Activated CD4-positive, alpha-beta memory T cell treated with anti-CD3 and anti-CD28 coated beads for 36 hours (primary cell): ENCODE data around the gene AGBL4. TPM values are rescaled to one million over a fixed set of nuclear protein-coding genes. Genes with fewer than 3 reads are reported as not detected.

Experiments used
- CTCF ChIA-PET: fragments of 350-600 bp; sonication (Branson Sonifier 250); formaldehyde crosslinking; loops from one replicate; lab custom pipeline; 2021; ENCODE audit warnings: antibody characterized with exemption, inconsistent platforms; lab: Charles Lee
- POLR2A ChIA-PET: fragments of 350-600 bp; sonication (Branson Sonifier 250); formaldehyde crosslinking; loops from one replicate; lab custom pipeline; 2021; ENCODE audit warnings: antibody characterized with exemption; lab: Charles Lee
- DNase-seq: peaks from one replicate; pipeline ENCODE4 v3.0.0-alpha.2; 2020
- H3K27ac Mint-ChIP-seq: one replicate; pipeline ENCODE4 v1.8.0; 2021; ENCODE audit warnings: mixed read lengths
- H3K27me3 Mint-ChIP-seq: one replicate; pipeline ENCODE4 v1.8.0; 2021; ENCODE audit warnings: mixed read lengths
- H3K36me3 Mint-ChIP-seq: one replicate; pipeline ENCODE4 v1.8.0; 2021; ENCODE audit warnings: mixed read lengths
- H3K4me1 Mint-ChIP-seq: one replicate; pipeline ENCODE4 v1.8.0; 2021; ENCODE audit warnings: low read depth, mixed read lengths
- H3K4me3 Mint-ChIP-seq: one replicate; pipeline ENCODE4 v1.8.0; 2021; ENCODE audit warnings: mild to moderate bottlenecking, mixed read lengths
- H3K9me3 Mint-ChIP-seq: one replicate; pipeline ENCODE4 v1.8.0; 2021; ENCODE audit warnings: mixed read lengths
- intact Hi-C: fragments of 100-400 bp; cut with micrococcal nuclease; formaldehyde crosslinking; loops from one replicate; pipeline ENCODE4 v1.15.1; 2023
- total RNA-seq, 2 experiments: library from RNA; stranded (reverse); gene quantifications; one replicate each; pipeline ENCODE4 v1.2.3, GENCODE V29; 2021

AGBL4 gene
- total RNA-seq, 2 experiments from 2014 or later, result not detected

DNA sequence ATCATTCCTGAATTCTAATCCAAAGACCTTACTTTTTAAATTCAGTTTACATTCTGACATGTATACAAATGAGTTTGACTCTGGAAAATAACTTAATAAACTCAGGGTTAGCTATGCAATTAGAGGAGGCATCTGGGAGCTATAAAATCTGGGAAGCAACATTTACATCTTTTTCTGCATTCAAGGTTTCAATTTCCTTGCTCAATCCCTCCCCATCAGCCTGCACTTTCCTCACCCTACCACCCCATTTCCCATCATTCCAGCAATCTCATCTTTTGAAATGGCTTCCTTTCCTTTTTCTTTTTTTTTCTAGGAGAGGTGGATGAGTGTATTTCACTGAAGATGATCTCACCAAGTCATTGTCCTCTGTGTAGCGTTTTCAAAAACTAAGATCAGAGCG lies 1181.8 kb downstream of the AGBL4 start:
- Mint-ChIP-seq H3K4me1 (no peaks in the 10 kb centered on the region), H3K4me3 (no peak overlapping the region), H3K36me3 (no peaks in the 10 kb centered on the region), H3K27ac (no peak overlapping the region), H3K27me3 (peaks cover 3% of the 10 kb centered on the region), H3K9me3 (no peaks in the 10 kb centered on the region)
- ChIA-PET POLR2A (no interaction called here), CTCF (no interaction called here)
- DNase-seq, result no peak
- intact Hi-C loops, result no loop called here

DNA sequence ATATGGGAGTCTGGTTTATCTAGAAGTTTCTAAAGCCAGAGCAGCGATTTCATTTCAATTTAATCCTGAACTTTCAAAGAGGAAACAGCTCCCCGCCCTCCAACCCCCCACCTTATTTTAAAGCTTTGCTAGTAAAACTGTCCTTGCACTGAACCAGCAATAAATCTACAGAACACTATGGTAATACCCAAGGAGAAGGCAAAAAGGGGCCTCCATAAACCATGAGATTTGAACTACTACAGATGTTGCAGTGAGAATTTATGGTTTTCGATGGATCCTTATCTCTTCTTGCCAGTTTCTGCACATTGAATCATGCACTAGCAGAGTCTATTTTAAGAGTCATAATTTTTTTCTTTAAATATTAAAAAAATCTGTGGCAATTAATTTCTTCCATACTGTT lies 1182.3 kb downstream of the AGBL4 start:
- CTCF ChIA-PET, result no interaction called here
- Mint-ChIP-seq H3K4me3 (no peak overlapping the region), H3K27me3 (peaks cover 4% of the 10 kb centered on the region), H3K36me3 (no peaks in the 10 kb centered on the region), H3K27ac (no peak overlapping the region), H3K4me1 (no peaks in the 10 kb centered on the region), H3K9me3 (no peaks in the 10 kb centered on the region)
- DNase-seq, result no peak
- intact Hi-C loops, result no loop called here
- POLR2A ChIA-PET, result no interaction called here

- H3K4me3 Mint-ChIP-seq, result no peak overlapping the region
- no peak overlapping the region for H3K27ac Mint-ChIP-seq
- POLR2A ChIA-PET, result no interaction called here
- no peaks in the 10 kb centered on the region for H3K9me3 Mint-ChIP-seq
- H3K4me1 Mint-ChIP-seq, result no peaks in the 10 kb centered on the region
- intact Hi-C loops, result no loop called here
- DNase-seq, result no peak
- CTCF ChIA-PET, result no interaction called here
- H3K36me3 Mint-ChIP-seq, result no peaks in the 10 kb centered on the region
- H3K27me3 Mint-ChIP-seq, result peaks cover 8% of the 10 kb centered on the region
Observed at GRCh38 chr1:48831120-48831978, 1192.4 kb downstream of the AGBL4 start.

- DNase-seq, result no peak
- POLR2A ChIA-PET, result no interaction called here
- H3K27ac Mint-ChIP-seq, result no peak overlapping the region
- intact Hi-C loops, result no loop called here
- no peaks in the 10 kb centered on the region for H3K9me3 Mint-ChIP-seq
- H3K4me3 Mint-ChIP-seq, result no peak overlapping the region
- H3K4me1 Mint-ChIP-seq, result no peaks in the 10 kb centered on the region
- CTCF ChIA-PET, result interaction anchor here (0.6 kb wide), 1 partner anchor 82 kb away, joined by 3 read pairs; no protein-coding TSS in a partner anchor
- H3K36me3 Mint-ChIP-seq, result no peaks in the 10 kb centered on the region
- H3K27me3 Mint-ChIP-seq, result peaks cover 6% of the 10 kb centered on the region
Observed at GRCh38 chr1:48830715-48831114, 1193.0 kb downstream of the AGBL4 start.

GRCh38 chr1:48829446-48829845 lies 1194.3 kb downstream of the AGBL4 start:
- H3K36me3 Mint-ChIP-seq, result no peaks in the 10 kb centered on the region
- no peaks in the 10 kb centered on the region for H3K9me3 Mint-ChIP-seq
- POLR2A ChIA-PET, result no interaction called here
- CTCF ChIA-PET, result no interaction called here
- peaks cover 4% of the 10 kb centered on the region for H3K27me3 Mint-ChIP-seq
- no peak overlapping the region for H3K27ac Mint-ChIP-seq
- DNase-seq, result no peak
- H3K4me3 Mint-ChIP-seq, result no peak overlapping the region
- intact Hi-C loops, result no loop called here
- H3K4me1 Mint-ChIP-seq, result no peaks in the 10 kb centered on the region

DNA sequence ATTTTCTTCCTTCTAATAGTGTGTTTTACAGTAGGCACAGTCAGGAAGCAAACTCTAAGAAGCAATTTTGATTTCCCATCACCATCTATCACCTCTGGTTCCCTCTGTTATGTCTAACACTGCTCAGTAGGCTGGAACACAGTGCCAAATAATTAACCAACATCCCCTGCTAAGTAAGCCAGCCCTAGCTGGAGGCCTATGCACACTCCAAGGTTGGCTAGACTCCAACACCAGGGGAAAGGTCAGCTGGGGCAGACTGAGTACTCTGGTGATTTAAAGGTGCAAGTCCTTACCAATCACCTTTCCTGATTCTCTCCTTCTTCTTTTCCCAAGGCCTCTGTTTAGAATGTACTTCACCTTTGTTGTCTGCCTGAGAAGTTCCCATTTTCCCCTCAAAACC lies 1200.6 kb downstream of the AGBL4 start:
- intact Hi-C loops, result no loop called here
- Mint-ChIP-seq H3K36me3 (no peaks in the 10 kb centered on the region), H3K4me3 (no peak overlapping the region), H3K4me1 (no peaks in the 10 kb centered on the region), H3K27ac (no peak overlapping the region), H3K9me3 (no peaks in the 10 kb centered on the region), H3K27me3 (peaks cover 4% of the 10 kb centered on the region)
- ChIA-PET CTCF (no interaction called here), POLR2A (no interaction called here)
- no peak for DNase-seq

DNA sequence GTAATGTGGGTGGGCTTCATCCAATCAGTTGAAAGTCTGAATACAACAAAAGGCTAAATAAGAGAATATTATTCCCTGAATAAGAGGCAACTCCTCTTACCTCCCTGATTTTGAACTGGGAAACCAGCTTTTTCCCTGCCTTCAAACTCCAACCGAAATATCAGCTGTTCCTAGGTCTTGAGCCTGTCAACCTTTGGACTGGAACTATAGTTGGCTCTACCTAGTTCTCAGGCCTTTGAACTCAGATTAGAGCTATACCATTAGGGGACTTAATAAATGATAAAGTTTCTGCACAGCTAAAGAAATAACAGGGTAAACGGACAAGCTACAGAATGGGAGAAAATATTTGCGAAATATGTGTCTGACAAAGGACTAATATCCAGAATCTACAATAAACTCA lies 1203.3 kb downstream of the AGBL4 start:
- POLR2A ChIA-PET, result no interaction called here
- CTCF ChIA-PET, result no interaction called here
- Mint-ChIP-seq H3K9me3 (no peaks in the 10 kb centered on the region), H3K27me3 (peaks cover 2% of the 10 kb centered on the region), H3K4me1 (no peaks in the 10 kb centered on the region), H3K4me3 (no peak overlapping the region), H3K27ac (no peak overlapping the region), H3K36me3 (no peaks in the 10 kb centered on the region)
- DNase-seq, result no peak
- intact Hi-C loops, result no loop called here

- Mint-ChIP-seq H3K27me3 (peaks cover 2% of the 10 kb centered on the region), H3K9me3 (no peaks in the 10 kb centered on the region), H3K36me3 (no peaks in the 10 kb centered on the region), H3K4me3 (no peak overlapping the region), H3K27ac (no peak overlapping the region), H3K4me1 (no peaks in the 10 kb centered on the region)
- DNase-seq, result peak; percentile 40
- ChIA-PET POLR2A (no interaction called here), CTCF (interaction anchor here (0.8 to 1.3 kb wide), 2 partner anchors 140 to 320 kb away, joined by 3 to 8 read pairs; no protein-coding TSS in a partner anchor)
- intact Hi-C loops, result no loop called here
Observed at GRCh38 chr1:48817505-48818114, 1206.1 kb downstream of the AGBL4 start.

DNA sequence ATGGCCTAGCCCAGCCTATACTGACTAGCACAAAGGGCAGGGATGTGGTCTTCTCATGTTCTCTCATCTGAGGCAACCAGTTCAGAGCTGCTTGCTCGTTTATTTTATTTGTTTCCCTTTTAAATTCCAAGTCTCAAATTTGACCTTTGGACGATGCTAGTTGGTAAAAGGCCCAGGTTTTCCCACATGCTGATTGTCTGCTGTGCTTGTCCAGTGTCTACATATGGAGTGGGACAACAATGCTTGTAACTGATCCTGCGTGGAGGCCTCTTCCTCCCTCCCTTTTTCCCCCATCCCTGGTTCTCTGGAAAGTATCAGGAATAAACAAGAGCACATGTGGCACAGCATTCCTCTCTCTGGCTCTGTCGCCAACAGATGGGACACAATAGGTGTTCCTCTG lies 1213.0 kb downstream of the AGBL4 start:
- H3K27me3 Mint-ChIP-seq, result peaks cover 1% of the 10 kb centered on the region
- no peak overlapping the region for H3K27ac Mint-ChIP-seq
- no peaks in the 10 kb centered on the region for H3K36me3 Mint-ChIP-seq
- ChIA-PET CTCF (no interaction called here), POLR2A (no interaction called here)
- no peak for DNase-seq
- no peaks in the 10 kb centered on the region for H3K4me1 Mint-ChIP-seq
- intact Hi-C loops, result no loop called here
- no peak overlapping the region for H3K4me3 Mint-ChIP-seq
- H3K9me3 Mint-ChIP-seq, result no peaks in the 10 kb centered on the region

DNA sequence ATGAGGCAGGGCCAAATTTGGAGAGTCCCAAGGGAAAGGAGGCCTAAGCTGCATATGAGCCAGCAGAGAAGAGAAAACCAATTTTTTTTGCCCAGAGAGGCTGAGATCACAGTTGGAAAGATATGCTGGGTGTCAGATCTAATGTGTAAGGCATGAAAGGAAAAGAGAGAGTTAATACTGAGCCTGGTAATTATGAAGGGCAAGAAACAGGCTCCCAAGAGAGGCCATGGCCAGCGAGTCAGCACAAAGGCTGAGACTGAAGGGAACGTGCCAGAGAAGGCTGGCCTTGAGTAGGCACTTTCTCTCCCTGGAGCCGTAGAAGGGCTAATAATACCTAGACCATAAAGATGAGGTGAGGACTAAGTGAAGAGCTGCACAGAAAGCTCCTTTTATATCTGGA lies 1215.3 kb downstream of the AGBL4 start:
- no peaks in the 10 kb centered on the region for H3K4me1 Mint-ChIP-seq
- intact Hi-C loops, result no loop called here
- peaks cover 1% of the 10 kb centered on the region for H3K27me3 Mint-ChIP-seq
- H3K4me3 Mint-ChIP-seq, result no peak overlapping the region
- H3K36me3 Mint-ChIP-seq, result no peaks in the 10 kb centered on the region
- H3K27ac Mint-ChIP-seq, result no peak overlapping the region
- DNase-seq, result no peak
- no peaks in the 10 kb centered on the region for H3K9me3 Mint-ChIP-seq
- ChIA-PET CTCF (no interaction called here), POLR2A (interaction anchor here (0.6 kb wide), 1 partner anchor 11 kb away, joined by 6 read pairs; no protein-coding TSS in a partner anchor)

GRCh38 chr1:48807554-48808260 lies 1216.0 kb downstream of the AGBL4 start:
- H3K9me3 Mint-ChIP-seq, result no peaks in the 10 kb centered on the region
- no peak overlapping the region for H3K27ac Mint-ChIP-seq
- ChIA-PET CTCF (no interaction called here), POLR2A (no interaction called here)
- no peaks in the 10 kb centered on the region for H3K36me3 Mint-ChIP-seq
- peaks cover 1% of the 10 kb centered on the region for H3K27me3 Mint-ChIP-seq
- no peak for DNase-seq
- H3K4me1 Mint-ChIP-seq, result no peaks in the 10 kb centered on the region
- H3K4me3 Mint-ChIP-seq, result no peak overlapping the region
- intact Hi-C loops, result no loop called here

DNA sequence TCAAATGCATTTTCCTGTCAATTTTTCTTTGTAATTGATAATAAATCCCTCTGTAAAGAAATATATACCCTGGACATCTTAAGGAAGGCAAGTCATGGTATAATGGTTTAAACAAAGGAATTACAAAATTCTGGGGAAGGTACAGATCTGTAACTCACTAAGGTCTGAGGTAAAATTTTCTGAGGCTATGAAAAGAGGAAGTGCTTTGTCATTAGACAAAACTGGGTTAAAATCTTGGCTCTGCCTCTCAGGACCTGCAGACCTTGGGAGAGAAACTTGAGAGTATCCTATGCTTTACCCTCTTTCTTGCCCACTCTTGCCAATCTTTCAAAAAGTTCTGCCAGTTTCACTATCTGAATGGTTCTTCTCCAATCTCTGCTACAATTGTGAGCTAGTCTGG lies 1220.3 kb downstream of the AGBL4 start:
- Mint-ChIP-seq H3K9me3 (no peaks in the 10 kb centered on the region), H3K27me3 (peaks cover 7% of the 10 kb centered on the region), H3K4me3 (no peak overlapping the region), H3K36me3 (no peaks in the 10 kb centered on the region), H3K27ac (no peak overlapping the region), H3K4me1 (no peaks in the 10 kb centered on the region)
- no peak for DNase-seq
- CTCF ChIA-PET, result no interaction called here
- intact Hi-C loops, result no loop called here
- POLR2A ChIA-PET, result no interaction called here
